Left hindlimb (tissue), 1 donor: ENCODE results near the gene CEP83.
A peak's percentile ranks its signal among the peaks of the same experiment; 100 is the strongest.
"Not testable (repeated sequence)": the region's sequence is repeated elsewhere in the genome, so short reads cannot be mapped to it uniquely, and the experiment has no call there.

ENCODE experiments used
- DNase-seq: peaks from one replicate; pipeline ENCODE4 v3.0.0-alpha.2; 2018

The CEP83 gene

GRCh38 chr12:94459728-94460615 is at the start of gene CEP83:
TSS of gene CEP83 (minus strand) at chr12:94459867. CDS start at chr12:94412490, 47,377 bp downstream.
- peak; percentile 98 for DNase-seq

GRCh38 chr12:94509317-94509716 is 49.6 kb upstream of the CEP83 start:
- no peak for DNase-seq

GRCh38 chr12:94507455-94507854 is 47.8 kb upstream of the CEP83 start:
- no peak for DNase-seq

- DNase-seq = no peak
Measured at GRCh38 chr12:94504386-94504785, 44.7 kb upstream of the CEP83 start.

- DNase-seq = no peak
Measured at GRCh38 chr12:94503619-94504018, 44.0 kb upstream of the CEP83 start.

GRCh38 chr12:94500831-94501567 is 41.3 kb upstream of the CEP83 start:
- DNase-seq = no peak

- DNase-seq = no peak
Measured at GRCh38 chr12:94498698-94499097, 39.0 kb upstream of the CEP83 start.

- no peak for DNase-seq
Measured at GRCh38 chr12:94498073-94498472, 38.4 kb upstream of the CEP83 start.

GRCh38 chr12:94495445-94496115 is 35.9 kb upstream of the CEP83 start:
- DNase-seq = no peak

GRCh38 chr12:94491489-94491888 is 31.8 kb upstream of the CEP83 start:
- no peak for DNase-seq

GRCh38 chr12:94488463-94488862 is 28.8 kb upstream of the CEP83 start:
- no peak for DNase-seq

GRCh38 chr12:94481734-94482133 is 22.1 kb upstream of the CEP83 start:
- no peak for DNase-seq

- DNase-seq = no peak
Measured at GRCh38 chr12:94469522-94469921, 9.9 kb upstream of the CEP83 start.

GRCh38 chr12:94460616-94460959 is 921 bp upstream of the CEP83 start:
- no peak for DNase-seq

- no peak for DNase-seq
Measured at GRCh38 chr12:94458877-94459727, 565 bp downstream of the CEP83 start.

GRCh38 chr12:94457311-94457710 is 2.4 kb downstream of the CEP83 start:
- DNase-seq = no peak

GRCh38 chr12:94454318-94454717 is 5.3 kb downstream of the CEP83 start:
- DNase-seq = not testable (repeated sequence)

- no peak for DNase-seq
Measured at GRCh38 chr12:94445662-94446061, 14.0 kb downstream of the CEP83 start.

GRCh38 chr12:94437303-94437702 is 22.4 kb downstream of the CEP83 start:
- no peak for DNase-seq

- DNase-seq = no peak
Measured at GRCh38 chr12:94435511-94435927, 24.1 kb downstream of the CEP83 start.

GRCh38 chr12:94434171-94434570 is 25.5 kb downstream of the CEP83 start:
- DNase-seq = no peak

GRCh38 chr12:94433744-94434143 is 25.9 kb downstream of the CEP83 start:
- DNase-seq = no peak

GRCh38 chr12:94430304-94430703 is 29.4 kb downstream of the CEP83 start:
- DNase-seq = no peak
